Activated CD8-positive, alpha-beta memory T cell treated with anti-CD3 and anti-CD28 coated beads for 48 hours (primary cell): ENCODE measurements around the gene NOS3.

ENCODE experiments used
- DNase-seq, 3 experiments: peaks; one replicate each; pipeline ENCODE4 v3.0.0-alpha.2; 2020; ENCODE audit warnings: low read depth in 2 of 3, low spot score in 2 of 3

The NOS3 gene

GRCh38 chr7:150952331-150953050 is 38.3 kb upstream of the NOS3 start:
- no peak for DNase-seq

- DNase-seq, result no peak
Observed at GRCh38 chr7:150953061-150953997, 37.5 kb upstream of the NOS3 start.

DNA sequence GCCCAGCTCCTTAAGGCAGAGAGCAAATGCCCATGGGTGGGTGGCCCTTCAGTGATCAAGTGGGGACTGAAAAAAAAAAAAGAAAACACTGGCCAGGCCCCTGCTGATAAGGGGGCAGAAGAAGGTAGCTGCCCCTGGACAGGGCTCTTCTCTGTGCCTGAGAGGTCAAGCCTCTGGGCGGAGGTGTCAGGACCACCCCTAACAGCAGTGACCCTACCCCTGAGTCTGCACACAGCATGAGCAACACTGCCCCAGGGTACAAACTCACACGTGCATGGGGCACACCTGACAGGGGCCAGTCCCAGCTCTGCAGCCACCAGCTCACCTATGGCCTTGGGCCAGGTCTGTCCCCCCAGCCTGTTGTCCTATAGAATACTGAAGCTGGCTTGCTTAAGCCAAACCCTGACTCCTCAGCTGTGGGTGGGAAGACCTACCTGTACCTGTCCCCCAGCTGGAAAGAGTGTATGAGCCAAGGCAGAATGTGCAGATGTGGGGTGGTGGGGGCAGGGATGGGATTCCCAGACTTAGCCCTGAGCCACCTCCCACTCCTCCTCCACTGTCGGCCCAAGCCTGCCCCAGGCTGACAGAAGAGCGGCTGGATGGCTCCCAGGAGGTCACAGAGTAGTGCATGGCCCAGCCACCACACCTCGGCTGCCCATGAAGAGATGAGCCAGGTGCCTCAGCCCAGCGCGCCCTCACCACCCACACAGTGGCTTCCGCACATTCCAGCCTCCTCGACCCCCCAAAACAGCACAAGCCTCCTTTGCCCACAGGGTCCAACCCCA is 36.4 kb upstream of the NOS3 start:
- DNase-seq, result no peak

DNA sequence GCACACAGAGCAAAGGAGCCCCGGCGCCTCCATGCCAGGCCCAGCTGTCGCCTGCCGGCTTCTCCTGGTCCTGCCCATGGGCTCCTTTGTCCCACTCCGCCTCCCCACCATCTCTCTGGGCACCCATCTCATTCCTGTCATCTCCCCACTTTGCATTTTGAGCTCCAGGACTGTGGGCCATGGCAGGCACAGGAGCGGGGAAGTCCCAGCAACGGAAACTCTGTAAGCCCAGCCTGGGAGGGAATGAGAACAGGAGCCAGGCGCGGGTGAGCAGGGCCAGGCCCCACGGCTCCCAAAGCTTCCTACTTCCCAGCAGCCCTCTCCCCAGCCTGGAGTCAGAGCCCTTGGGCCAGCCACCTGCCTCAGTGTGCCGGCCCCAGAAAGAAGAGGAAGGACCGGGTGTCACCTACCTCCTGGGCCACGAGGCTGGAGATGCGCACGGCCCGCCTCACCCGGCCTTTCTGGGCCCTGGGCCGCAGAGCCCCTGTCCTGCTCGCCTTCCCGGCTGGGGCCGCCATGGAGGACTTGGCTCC is 35.8 kb upstream of the NOS3 start:
- DNase-seq, result no peak

GRCh38 chr7:150955519-150956394 is 35.1 kb upstream of the NOS3 start:
- no peak for DNase-seq

GRCh38 chr7:150956395-150957132 is 34.3 kb upstream of the NOS3 start:
- DNase-seq, result no peak

- no peak for DNase-seq
Observed at GRCh38 chr7:150957133-150958020, 33.4 kb upstream of the NOS3 start.

- no peak for DNase-seq
Observed at GRCh38 chr7:150958062-150958552, 32.7 kb upstream of the NOS3 start.

GRCh38 chr7:150958597-150958996 is 32.2 kb upstream of the NOS3 start:
- DNase-seq, result no peak

DNA sequence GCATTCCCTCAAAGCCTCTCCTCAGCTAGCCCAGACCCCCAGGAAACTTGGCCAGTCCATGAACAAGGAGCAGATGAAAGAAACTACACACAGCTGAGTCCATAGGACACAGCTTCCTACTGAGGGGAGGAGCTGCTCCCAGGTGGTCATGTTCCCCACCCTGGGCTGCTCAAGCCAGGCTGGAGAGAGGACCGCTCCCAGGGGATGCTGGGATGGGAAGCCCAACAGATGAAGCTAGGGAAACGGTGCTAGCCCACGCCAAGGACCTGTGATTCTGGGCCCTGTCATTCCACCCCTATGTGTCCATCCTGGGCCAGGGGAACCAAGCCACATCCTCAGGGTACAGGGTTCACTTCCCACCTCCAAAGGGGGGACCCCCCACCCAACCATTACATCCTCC is 31.7 kb upstream of the NOS3 start:
- DNase-seq, result no peak

GRCh38 chr7:150959739-150960734 is 30.8 kb upstream of the NOS3 start:
- no peak for DNase-seq

DNA sequence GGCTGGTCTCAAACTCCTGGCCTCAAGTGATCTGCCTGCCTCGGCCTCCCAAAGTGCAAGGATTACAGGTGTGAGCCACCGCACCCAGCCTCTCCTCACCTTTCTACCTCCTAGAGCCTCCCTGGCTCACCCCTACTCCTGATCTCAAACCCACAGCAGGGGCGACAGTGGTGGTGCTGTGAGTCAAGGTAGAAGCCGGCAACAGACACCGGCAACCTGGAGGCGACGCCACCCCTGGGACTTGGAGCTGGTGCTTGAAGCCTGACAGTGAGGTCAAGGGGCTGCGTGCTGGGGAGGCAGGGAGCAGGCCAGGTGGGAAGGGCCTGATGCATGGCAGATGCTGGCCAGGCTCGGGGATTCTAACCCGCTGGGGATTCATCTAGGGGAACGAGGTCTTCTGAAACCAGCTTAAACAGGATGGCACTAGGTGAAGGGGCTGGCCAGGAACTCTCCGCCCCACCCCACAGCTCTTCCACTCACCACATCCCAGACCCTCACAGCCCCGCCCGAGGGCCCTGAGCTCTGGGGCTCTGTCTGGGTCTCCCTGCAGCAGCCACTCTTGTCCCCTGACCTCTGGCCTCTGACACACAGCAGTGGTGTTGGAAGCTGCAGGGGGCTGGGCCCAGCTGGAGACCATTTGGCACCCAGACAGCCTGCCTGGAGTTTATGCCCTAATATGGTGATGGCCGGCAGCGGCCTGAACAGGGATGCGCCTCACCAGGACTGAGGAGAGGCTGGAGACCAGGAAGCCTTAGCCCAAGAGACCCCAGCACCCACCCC is 29.1 kb upstream of the NOS3 start:
- no peak for DNase-seq

DNA sequence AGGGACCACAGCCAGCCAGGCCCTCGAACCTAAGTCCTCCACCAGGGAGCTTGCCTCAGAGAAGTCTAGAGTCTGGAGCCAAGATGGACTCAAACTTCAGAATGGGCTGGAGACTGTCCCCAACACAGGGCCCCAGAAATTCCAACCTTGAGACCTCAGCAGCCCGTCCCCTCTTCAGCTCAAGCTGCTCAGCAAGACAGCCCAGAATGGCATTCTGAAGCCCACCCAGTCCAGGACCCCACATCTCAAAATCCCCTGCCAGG is 28.6 kb upstream of the NOS3 start:
- no peak for DNase-seq

DNA sequence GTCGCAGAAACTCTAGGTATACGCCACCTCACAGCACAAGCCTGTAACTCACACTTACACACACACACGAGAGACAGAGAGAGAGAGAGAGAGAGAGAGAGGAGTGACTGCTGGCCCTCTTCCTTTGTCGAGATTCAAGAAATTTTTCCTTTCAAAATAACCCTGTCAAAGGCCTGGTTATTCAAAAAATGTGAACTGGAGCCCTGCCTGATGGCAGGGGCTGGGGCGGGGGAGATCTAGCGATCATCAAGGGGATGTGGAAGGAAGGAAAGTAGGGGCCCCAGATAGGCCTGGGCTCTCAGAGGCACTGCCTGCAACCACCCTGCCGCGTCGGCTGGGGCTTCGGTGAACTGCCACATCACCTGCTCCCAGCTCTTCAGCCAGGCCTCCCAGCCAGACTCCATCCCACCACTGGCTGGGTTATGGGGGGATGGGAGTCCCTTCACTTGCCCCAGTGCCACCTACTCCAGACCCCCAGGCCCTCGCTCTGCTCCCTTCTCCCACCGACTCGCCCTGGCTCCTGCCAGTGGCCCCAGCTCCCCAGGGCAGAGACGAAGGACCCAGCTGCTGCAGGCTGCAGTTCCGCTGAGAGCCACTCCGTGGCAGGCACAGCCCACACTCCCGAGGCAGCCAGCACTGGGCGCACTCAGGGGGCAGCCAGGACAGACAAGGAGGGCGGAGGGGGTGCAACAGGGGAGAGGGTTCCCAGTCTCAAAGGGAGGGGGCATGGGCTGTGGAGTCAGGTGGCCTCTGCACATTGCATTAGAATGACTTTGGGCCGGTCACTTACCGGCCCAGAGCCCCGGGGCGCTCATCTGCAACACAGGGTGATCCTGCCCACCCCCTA is 28.0 kb upstream of the NOS3 start:
- peak in 1 of 3 experiments; percentile 30 for DNase-seq

GRCh38 chr7:150963707-150964559 is 26.9 kb upstream of the NOS3 start:
- no peak for DNase-seq
